ENCODE results near the gene DMRTB1. TPM values are rescaled to one million over a fixed set of nuclear protein-coding genes. Genes with fewer than 3 reads are reported as not detected.

Gene DMRTB1
- total RNA-seq, 1 donor from 2014 or later = not detected

DNA sequence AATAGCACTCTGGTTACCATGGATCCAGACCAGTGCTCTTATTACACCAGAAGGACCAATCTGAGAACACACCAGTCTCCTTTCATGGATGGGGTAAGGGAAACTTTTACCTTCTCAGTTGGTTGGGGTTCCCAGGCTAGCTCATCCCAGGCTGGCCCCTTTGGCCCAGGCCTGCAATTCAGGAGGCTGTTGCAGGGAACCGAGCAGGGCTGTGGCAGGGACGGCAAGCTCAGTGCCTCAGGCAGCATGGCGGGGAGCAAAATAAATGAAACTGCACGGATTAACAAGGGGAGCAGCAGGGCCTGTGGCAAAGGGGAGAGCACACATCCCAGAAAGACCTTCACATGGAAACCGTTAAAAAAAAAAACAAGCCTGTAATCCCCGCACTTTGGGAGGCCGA is 57.0 kb downstream of the DMRTB1 start:
- Histone ChIP-seq H3K4me3 (no peak overlapping the region), H3K4me1 (peaks cover 4 to 25% of the 10 kb centered on the region in 2 donors), H3K27ac (no peak overlapping the region), H3K27me3 (no peaks in the 10 kb centered on the region), H3K36me3 (no peaks in the 10 kb centered on the region), H3K9me3 (no peaks in the 10 kb centered on the region)
- TF ChIP-seq, protein P1, sequence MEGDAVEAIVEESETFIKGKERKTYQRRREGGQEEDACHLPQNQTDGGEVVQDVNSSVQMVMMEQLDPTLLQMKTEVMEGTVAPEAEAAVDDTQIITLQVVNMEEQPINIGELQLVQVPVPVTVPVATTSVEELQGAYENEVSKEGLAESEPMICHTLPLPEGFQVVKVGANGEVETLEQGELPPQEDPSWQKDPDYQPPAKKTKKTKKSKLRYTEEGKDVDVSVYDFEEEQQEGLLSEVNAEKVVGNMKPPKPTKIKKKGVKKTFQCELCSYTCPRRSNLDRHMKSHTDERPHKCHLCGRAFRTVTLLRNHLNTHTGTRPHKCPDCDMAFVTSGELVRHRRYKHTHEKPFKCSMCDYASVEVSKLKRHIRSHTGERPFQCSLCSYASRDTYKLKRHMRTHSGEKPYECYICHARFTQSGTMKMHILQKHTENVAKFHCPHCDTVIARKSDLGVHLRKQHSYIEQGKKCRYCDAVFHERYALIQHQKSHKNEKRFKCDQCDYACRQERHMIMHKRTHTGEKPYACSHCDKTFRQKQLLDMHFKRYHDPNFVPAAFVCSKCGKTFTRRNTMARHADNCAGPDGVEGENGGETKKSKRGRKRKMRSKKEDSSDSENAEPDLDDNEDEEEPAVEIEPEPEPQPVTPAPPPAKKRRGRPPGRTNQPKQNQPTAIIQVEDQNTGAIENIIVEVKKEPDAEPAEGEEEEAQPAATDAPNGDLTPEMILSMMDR (IDR thresholded peaks at IDR 0.05) = no peak
- intact Hi-C loops (cut with DNase I) = no loop called here
- DNase-seq (ENCODE audit: low spot score in 2 of 2) = no peak

Other genes with a start within 250 kb of the DMRTB1 start
- gene CZIB, start 238.8 kb upstream of the DMRTB1 start, total RNA-seq = 28.9 TPM
- gene MAGOH, start 220.9 kb upstream of the DMRTB1 start, total RNA-seq = 10.9 TPM
- 10.0 TPM for gene LRP8, start 131.3 kb upstream of the DMRTB1 start, total RNA-seq

Data from ascending aorta (tissue), 2 donors.